Measurements from ENCODE around the gene MRPS18B.

GRCh38 chr6:30643656-30644055 is 26.0 kb downstream of the MRPS18B start:
- TF ChIP-seq EZH2 (IDR thresholded peaks at IDR 0.05; ENCODE audit: borderline replicate concordance, insufficient read depth, low read depth, low read length, poor library complexity, severe bottlenecking) (no peak), CTCF (IDR thresholded peaks at IDR 0.05) (no peak)
